HG03565 (cell line): ENCODE measurements around the gene AGO3.

Experiments
- ATAC-seq: cut with Tn5 transposase; IDR thresholded peaks from one replicate; pipeline ENCODE4 v1.9.1; 2021; ENCODE audit warnings: mild to moderate bottlenecking, moderate library complexity; ENCODE audit not compliant: unreplicated experiment

AGO3 gene

DNA sequence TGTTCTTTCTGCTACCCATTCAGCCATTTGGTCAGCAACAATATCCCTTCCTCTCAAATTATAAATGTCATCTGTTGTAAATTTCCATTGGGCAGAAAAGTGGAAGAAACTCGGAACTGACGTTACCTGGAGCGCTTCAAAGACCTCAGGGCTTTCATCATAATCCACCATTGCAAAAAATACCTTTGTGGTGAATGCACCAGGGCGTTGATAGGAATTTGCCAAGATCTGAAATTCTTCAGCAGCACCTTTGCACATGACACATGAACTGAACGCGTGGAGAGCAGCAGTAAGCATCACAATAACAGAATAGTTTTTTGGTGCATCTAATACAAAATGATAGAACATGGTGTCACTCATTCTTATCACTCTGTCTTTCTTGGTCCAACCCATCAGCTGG, 149.9 kb downstream of the AGO3 start:
- ATAC-seq: no peak

DNA sequence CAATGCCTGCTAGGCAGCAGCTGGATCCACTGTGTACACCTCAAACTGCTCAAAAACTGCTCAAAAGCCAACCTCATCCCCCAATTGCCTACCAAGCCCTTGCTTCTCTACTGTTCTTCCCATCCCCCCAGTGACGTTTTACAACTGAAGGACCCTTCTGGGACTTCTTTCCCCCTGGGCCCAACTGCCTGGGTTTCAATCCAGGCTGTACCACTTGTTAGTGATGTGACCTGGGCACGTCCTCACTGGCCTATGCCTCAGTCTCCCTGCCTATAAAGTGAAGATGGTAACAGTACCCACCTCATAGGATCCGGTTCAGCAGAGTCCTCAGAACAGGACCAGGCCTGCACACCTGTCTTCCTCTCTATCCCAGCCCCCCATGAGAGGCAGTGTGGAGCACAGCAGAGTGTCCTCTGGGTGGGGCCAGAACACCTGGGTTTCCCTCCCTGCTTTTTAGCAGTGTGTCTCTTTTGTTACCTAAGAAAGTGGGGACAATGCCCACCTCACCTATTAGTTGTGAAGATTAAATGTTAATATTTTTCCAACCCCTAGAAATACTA, 151.1 kb downstream of the AGO3 start:
- no peak for ATAC-seq

DNA sequence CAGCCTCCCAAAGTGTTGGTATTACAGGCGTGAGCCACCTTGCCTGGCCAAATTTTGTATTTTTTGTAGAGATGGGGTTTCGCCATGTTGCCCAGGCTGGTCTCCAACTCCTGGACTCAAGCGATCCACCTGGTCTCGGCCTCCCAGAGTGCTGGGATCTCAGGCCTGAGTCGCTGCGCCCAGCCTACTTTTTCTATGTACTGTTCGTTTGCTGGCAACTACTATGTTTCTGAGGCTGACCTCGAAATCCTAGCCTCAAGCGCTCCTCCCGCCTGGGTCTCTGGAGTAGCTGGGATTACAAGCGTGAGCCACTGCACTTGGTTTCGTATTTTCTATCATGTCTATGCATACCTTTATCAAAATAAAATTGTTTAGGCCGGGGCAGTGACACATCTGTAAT, 152.3 kb downstream of the AGO3 start:
- ATAC-seq: no peak

DNA sequence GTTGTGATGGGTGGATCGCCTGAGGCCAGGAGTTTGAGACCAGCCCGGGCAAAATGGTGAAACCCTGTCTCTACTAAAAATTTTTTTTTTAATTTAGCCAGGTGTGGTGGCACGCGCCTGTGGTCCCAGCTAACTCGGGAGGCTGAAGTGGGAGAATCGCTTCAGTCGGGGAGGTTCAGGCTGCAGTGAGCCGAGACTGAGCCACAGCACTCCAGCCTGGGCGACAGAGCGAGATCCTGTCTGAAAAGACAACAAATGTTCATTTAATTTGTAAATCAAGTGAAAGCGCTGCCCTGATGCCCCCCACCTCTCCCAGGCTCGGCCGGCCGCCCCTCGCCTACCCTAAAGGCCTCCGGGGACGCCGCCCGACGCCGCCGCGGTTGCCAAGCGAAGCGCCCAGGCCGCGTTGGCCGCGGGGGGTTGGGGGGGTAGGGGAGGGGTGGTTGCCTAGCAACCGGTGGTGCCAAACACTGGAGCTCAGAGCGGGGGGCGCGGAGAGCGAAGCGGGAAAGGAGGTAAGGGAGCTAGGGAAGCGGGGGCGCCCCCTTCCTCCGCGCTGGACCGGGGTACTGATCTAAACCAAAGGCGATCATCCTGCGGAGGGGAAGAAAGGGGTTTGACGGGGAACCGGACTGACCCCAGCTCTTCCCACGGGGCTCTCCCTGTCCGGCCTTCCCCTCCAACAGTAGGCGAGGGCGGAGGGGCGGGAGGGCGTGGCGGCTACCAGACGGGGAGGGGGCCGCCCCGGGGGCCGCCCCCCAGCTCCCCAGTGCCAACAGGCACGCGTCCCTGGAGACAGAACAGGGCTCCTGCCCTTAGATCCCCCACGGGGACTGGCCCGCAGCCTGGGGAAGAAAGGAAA, 153.0 kb downstream of the AGO3 start, which contains the start of gene TEKT2:
TSS of gene TEKT2 (plus strand) at position 460 of the 862 bp plus-strand sequence. CDS start 828 bp downstream, outside the sequence.
- no peak for ATAC-seq

DNA sequence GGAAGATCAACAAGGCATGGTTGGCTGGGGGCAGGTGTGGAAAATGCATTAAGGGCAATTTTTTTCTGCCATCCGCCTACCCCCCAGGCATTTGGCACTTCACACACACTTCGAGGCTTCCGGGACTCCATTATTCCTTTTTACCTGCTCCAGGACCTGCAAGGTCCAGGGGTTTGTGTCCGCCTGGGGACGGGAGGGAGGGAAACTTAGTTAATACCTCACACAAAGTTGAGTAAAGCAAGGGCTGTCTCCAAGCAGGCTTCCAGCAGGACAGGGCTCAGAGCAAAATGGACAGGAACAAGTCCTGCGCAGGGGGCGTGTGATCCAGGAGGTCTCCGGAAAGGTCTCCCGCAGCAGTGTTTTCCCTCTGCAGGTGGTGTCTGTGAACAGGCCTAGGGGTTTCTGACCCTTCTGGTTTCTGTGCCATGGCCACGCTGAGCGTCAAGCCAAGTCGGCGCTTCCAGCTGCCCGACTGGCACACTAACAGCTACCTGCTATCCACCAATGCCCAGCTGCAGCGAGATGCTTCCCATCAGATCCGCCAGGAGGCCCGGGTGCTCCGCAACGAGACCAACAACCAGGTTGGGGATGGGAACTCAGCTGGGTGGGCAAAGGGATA, 153.7 kb downstream of the AGO3 start:
- ATAC-seq: no peak

DNA sequence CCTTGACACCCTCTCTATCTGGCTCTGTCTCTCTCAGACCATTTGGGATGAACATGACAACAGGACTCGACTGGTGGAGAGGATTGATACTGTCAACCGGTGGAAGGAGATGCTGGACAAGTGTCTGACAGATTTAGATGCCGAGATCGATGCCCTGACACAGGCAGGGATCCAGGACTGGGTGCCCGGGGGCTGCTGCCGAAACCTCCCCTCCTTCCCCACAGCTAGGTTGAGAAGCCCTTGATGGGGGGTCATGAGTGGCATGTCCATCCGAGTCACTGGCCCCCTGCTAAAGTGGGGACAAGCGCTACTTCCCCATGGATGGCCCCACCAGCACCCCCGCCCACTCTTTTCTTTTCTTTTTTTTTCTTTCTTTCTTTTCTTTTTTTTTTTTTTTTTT, 154.2 kb downstream of the AGO3 start:
- ATAC-seq: no peak

DNA sequence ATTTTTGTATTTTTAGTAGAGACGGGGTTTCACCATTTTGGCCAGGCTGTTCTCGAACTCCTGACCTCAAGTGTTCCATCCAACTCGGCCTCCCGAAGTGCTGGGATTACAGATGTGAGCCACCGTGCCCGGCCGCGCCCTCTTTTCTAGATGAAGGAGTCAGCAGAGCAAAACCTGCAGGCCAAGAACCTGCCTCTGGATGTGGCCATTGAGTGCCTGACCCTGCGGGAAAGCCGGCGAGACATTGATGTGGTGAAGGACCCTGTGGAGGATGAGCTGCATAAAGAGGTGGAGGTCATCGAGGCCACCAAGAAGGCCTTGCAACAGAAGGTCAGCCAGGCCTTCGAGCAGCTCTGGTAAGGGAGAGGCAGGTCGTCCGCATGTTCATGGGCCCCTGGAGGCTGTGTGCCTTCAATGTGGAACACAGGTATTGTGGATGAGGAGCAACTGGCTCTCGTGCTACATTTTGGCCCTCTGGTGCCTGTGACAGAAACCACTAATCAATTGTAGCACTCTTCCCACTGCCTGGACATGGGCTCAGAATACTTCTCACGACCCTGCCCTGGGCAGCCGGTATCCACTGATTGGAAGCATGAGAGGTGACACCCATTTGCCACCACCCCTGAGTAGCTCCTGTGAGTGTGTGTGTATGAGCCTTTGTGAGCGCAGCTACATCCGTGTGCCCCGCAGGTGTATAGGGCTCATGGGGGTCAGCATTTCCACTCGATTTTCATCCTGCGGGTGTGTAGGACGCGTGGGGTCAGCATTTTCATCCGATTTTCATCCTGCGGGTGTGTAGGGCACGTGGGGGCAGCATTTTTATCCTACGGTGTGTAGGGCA, 155.0 kb downstream of the AGO3 start:
- ATAC-seq: no peak

DNA sequence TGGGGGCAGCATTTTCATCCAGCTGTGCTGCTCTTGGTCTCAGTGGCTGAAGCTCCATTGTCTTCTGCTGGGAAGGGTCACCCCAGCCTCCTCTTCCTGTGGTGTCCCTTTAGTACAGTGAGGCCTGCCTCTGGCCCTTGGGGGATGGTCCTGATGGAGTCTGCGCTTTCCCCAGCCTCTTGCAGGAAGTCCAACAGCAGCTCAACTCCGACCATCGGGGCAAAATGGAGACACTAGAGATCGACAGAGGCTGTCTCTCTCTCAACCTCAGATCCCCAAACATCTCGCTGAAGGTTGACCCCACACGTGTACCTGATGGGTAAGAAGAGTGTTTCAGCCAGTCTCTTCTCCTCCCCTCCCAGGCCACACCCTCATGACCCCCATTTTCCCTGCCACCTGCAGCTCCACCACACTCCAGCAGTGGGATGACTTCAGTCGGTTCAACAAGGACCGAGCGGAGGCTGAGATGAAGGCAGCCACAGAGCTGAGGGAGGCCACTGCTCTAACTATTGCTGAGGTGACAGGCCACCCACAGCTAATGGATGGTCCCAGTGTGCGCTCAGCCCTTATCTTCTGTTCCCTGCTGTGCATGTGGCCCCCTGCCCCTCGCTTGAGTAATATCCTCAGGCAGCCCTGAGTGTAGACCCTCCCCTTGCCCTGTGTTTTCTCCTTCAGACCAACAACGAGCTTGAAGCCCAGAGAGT, 155.8 kb downstream of the AGO3 start:
- ATAC-seq: no peak

DNA sequence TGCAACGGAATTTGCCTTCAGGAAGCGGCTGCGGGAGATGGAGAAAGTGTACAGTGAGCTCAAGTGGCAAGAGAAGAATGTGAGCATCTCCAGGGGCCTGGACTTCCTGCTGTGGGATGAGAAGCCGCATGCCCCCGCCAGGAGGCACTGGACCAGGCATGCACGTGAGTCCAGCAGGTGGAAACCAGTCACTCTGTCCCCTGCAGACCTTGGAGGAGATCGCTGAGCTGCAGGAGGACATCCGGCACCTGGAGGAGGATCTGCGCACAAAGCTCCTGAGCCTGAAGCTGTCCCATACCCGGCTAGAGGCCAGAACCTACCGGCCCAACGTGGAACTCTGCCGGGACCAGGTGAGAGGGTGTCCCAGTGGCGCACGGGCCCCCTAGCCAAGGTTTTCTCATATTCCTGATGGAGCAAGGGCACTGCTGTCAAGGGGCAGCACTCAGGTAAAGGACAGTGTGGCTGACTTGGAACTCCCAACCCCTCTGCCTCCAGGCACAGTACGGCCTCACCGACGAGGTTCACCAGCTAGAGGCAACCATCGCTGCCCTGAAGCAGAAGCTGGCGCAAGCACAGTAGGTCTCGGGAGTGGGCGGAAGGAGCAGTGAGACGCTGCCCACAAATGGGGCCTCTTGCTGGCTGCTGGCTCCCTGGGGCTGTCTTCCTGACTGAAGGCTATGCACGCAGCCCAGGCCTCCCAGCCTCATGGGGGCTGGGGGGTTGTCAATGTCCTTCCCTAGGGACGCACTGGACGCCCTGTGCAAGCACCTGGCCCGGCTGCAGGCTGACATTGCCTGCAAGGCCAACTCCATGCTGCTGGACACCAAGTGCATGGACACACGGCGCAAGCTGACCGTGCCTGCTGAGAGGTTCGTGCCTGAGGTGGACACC, 156.6 kb downstream of the AGO3 start:
- ATAC-seq: no peak

DNA sequence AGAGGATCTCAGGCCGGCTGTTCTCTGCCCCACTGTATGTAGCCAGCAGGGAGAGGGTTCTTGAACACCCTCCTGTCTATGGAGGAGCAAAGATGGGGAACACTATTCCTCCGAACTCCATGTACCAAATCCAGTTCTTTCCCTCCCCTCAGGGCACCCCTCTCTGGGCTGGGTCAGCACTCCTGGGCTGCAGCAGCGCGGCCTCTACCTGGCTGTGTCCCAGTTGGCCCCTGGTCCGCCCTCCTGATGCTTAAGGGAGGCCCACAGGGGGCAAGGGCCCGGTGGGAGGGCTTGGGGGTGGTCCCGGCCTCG, 157.3 kb downstream of the AGO3 start:
- no peak for ATAC-seq

DNA sequence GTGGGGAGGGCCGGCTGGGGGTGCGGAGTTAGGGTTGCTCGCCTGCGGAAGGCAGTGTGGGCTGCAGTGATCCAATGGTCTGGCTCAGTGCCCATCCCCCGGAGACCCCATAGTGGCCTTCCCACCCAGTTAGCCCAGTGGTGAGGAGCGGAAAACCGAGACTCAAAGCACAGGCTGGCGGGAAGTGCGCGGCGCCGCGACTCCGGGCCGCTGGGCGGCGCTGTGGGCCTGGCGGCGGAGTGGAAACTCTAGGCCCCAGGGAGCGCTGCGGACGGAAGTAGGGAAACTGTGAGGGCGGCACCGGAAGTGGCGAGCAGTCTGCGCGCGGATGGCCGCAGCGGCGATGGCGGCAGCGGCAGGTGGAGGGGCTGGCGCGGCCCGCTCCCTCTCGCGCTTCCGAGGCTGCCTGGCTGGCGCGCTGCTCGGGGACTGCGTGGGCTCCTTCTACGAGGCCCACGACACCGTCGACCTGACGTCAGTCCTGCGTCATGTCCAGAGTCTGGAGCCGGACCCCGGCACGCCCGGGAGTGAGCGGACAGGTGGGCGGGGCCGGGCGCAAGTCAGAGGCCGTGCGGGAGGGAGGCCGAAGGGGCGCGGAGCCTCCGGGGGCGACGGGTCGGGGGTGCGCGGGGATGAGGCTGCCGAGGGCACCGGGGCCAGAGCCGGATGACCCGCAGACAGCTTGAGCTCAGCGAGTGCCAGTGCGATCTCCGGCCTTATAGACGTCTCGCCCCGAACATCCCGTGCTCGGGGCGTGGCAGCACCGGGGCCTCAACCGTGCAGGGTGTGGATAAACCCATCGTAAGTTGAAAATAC, 157.9 kb downstream of the AGO3 start, which contains the start of gene ADPRS:
TSS of gene ADPRS (plus strand) at position 316 of the 816 bp plus-strand sequence. CDS start at position 329, 13 bp downstream.
- peak; percentile 79 for ATAC-seq

DNA sequence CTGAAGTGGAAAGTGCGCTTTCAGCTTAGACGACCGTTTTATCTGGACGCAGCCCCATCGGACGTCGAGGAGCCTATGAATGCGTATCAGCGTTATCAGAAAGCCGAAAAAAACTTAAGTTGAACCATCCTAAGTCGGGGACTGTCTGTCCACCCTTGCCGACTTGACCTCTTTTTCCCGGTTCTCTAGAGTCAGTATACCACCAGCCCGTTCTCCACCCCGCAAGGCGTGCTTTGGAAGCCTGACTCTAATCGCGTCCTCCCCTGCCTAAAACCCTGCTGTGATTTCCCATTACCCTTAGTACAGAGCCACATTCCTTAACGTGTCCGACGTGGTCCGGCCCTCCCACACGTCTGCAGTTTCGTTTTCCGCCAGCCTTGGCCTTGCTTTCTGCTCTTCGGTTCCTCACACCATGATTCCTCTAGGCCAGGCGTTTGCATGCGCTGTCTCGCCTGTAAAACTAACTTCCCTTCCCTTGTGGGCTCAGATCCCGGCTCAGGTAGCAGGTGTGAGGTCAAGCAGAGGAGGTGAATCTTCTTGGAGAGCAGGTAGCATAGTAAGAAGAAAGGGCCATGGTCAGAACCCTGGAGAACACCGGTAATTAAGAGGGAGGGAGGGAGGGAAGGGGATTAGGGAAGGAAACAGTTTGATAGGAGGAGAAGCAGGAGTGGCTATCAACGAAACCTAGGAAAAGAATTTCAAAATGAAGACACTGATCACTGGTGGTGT, 158.7 kb downstream of the AGO3 start:
- ATAC-seq: no peak

DNA sequence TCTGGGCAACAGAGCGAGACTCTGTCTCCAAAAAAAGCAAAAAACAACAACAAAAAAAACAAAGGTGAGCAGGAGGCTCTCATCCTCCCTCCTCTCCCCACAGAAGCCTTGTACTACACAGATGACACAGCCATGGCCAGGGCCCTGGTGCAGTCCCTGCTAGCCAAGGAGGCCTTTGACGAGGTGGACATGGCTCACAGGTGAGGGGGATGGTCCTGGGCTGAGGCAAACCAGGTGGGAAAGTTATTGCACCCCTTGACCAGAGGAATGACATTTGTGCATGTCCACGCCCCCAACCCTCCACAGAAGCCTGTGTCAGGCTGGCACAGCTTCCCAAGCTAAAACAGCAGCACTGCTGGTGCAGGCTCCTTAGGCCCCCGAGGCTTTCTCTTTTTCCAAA, 160.2 kb downstream of the AGO3 start:
- no peak for ATAC-seq

DNA sequence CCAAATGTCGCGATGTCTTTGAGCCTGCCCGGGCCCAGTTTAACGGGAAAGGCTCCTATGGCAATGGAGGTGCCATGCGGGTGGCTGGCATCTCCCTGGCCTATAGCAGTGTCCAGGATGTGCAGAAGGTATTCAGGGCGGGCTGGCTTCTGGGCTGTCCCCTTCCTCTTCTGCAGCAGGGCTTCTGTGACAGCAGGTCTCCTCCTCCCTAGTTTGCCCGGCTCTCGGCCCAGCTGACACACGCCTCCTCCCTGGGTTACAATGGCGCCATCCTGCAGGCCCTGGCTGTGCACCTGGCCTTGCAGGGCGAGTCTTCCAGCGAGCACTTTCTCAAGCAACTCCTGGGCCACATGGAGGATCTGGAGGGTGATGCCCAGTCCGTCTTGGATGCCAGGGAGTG, 160.8 kb downstream of the AGO3 start:
- ATAC-seq: no peak

DNA sequence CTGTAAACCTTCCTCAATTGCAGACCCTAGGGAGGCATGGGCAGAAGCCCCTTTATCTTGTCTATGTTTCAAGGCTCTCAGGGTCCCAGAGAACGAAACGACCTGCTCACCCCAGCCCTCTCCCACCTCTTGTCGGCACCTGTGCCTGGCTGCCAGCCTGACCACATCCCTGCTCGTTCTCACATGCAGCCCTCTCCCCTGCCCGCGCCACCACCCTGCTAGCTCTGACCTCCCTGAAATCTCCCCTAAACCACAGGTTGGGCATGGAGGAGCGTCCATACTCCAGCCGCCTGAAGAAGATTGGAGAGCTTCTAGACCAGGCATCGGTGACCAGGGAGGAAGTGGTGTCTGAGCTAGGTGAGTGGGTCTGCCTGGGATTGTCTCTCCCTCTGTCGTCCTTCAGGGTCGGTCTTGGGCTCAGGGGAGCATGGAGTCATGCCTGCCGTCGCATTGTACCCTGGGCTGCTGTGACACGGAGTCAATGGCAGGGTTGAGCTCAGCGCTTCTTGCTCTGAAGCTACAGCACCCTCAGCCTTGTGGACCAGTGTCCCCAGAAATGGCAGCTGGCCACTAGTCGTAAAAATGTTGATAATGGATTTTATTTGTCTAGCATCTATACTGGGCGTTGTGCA, 161.4 kb downstream of the AGO3 start:
- no peak for ATAC-seq

DNA sequence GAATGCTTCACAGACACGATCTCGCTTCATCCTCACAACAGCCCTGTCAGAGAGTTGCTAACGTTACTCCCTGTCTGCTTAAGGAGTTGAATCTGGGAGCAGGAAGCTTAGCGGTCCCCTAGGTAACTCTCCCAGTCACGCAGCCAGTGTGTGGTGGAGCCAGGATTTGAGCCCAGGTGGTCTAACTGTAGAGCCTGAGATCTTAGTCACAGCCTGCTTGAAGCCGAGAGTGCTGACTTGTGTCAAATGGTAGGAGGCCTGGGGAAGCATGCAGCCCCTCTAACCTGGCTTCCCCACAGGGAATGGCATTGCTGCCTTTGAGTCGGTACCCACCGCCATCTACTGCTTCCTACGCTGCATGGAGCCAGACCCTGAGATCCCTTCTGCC, 161.9 kb downstream of the AGO3 start:
- ATAC-seq: no peak

DNA sequence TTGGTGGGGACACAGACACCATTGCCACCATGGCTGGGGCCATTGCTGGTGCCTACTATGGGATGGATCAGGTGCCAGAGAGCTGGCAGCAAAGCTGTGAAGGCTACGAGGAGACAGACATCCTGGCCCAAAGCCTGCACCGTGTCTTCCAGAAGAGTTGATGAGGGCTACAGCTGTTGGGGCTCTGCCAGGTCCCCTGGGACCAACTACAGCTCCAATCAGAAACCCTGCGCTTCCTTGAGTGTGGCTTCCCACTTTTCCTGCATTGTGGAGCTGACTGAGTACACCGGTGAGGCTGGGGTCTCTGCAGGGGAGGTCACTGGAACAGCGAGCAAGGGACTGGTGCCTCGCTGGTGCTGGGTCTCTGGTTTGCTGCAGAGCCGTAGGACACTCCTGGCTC, 162.3 kb downstream of the AGO3 start:
- no peak for ATAC-seq

DNA sequence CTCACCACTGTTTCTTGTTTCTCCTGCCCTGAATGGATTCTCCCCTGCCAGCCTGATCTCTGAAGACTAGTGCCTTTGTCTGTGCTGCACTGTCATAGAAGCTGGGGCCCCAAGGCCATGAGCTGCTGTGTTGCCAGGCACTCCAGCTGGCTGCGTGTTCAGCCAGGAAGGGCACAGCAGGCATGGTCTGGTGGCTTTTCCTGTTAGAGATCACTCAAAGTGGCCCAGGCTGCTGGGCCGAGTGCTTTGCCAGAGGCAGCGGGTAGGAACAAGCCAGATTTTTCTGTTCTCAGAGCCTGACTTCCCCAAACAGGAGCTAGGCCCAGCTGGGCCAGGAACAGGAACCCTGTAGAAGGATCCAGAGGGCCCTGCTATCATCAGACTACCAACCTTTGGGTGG, 163.0 kb downstream of the AGO3 start:
- ATAC-seq: no peak
